Measurements from ENCODE around the gene KLHDC1. TPM values are rescaled to one million over a fixed set of nuclear protein-coding genes. Genes with fewer than 3 reads are reported as not detected.
"Not testable (repeated sequence)": the region's sequence is repeated elsewhere in the genome, so short reads cannot be mapped to it uniquely, and the experiment has no call there.

The KLHDC1 gene
- total RNA-seq, 1 donor from 2014 or later = 2.5 TPM

DNA sequence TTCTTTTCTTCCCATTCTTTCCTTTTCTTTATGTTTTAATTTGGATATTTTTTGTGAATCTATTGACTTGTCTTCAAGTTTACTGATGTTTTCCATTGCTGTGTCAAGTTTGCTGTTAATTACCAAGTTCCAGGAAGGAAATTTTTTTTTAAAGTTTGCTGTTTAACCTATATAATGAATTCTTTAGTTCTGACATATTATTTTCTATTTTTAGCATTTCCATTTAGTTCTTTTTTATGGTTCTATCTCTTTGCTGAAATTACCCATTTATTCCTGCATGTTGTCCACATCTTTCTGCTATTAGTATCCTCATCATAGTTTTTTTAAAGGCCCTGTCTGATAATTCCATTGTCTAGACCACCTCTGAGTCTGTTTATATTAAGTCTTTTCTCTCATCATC, 27.8 kb downstream of the KLHDC1 start:
- intact Hi-C loops (cut with micrococcal nuclease) = no loop called here

DNA sequence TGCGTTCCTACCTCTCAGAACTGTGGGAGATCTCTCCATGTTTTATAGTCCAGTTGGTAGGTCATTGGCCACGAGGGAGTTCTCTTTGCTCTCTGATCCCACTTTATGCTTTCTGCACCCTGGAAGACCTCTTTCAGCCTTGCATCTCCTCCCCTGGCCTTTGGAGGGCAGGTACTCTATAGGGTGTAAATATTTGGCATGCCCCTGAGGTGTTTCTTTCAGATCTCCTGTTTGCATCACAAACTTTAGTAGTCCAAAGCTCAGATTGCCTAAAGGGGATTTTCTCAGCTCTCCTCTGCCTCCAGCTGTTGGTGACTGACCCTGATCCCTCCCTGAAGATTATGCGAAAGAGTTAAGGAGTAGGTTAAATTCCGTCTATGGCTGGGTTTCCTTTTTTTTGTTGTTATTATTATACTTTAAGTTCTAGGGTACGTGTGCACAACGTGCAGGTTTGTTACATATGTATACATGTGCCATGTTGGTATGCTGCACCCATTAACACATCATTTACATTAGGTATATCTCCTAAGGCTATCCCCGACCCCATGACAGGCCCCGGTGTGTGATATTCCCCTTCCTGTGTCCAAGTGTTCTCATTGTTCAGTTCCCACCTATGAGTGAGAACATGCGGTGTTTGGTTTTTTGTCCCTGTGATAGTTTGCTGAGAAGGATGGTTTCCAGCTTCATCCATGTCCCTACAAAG, 29.0 kb downstream of the KLHDC1 start:
- intact Hi-C loops (cut with micrococcal nuclease) = not testable (repeated sequence)

DNA sequence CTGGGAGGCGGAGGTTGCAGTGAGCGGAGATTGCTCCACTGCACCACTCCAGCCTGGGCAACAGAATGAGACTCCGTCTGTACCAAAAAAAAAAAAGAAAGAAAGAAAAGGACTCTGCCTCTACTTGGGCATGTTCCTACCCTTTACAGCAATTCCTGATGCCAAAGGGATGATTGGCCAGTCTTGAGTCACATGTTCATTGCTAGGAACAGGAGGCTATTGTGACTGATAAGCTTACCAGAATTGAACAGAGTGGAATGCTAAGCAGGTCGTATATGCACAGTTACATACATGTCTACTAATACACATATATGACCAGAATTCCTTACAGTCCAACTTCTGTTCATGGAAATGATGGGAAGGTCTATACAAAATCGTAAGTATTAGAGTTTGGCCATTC, 34.3 kb downstream of the KLHDC1 start:
- intact Hi-C loops (cut with micrococcal nuclease) = no loop called here

DNA sequence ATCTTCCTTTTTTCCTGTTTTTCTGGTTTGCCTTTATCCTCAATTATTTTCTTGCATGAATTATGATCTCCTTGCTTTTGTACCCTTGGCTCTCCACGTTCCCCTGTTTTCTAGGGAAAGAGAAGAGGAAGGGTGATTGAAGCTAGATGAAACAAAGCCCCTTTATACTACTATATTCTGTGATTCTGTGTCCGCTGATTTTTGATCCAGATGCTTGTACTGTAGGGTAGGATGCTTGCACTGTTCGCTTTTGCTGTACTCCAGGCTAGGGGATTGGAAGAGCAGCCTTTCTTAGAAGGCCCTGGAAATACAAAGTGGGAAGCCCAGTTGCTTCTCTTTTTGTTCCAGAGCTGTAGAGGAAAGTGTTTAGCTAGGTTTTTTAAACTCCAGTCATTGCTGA, 40.0 kb downstream of the KLHDC1 start:
- intact Hi-C loops (cut with micrococcal nuclease) = no loop called here

DNA sequence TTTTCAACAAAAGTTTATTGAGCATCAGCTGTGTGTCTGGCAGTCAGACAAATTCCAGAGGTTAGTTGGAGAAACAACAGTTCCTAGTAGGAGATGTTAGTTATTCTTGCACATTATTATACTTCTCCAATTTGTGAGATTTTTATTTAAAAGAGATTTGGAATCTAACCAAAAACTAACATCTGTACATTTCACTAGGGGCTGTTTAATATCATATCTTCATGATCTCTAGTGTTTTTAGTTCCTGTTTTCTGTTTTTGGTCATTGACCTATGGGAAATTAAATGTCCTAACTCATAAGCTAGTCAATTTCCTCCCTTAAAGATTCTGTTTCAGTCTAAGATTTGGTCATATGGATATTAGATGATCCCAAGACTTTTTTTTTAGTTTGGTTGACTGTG, 40.9 kb downstream of the KLHDC1 start:
- intact Hi-C loops (cut with micrococcal nuclease) = no loop called here

DNA sequence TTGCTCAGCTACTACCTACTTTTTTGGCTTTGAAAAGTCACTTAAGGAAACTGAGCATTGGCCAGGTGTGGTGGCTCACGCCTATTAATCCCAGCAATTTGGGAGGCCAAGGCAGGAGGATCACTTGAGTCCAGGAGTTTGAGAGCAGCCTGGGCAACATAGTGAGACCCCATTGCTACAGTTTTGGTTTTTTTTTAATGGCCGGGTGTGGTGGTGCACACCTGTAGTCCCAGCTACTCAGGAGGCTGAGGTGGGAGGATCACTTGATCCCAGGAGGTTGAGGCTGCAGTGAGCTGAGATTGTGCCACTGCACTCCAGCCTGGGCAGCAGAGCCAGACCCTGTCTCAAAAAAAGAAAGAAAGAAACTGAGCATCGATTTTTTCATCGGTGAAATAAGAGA, 42.7 kb downstream of the KLHDC1 start:
- intact Hi-C loops (cut with micrococcal nuclease) = not testable (repeated sequence)

DNA sequence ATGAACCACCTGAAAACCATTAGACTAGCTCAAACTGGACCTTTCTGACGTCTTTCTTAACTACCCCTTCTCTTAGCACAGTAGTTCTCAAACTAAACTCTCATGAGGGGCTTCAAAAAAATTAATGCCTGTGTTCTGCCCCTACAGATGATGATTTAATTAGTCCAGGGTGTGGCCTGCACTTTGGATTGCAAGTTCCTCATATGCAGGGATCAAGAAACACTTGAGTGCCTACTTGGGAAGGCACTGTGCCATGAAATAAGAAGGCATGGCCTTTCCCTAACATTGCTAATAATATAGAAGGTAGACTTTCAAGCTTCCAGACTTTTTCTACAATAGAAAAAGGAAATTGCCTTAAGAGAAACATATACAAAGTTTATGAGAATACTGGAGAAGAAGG, 52.3 kb downstream of the KLHDC1 start:
- intact Hi-C loops (cut with micrococcal nuclease) = no loop called here

DNA sequence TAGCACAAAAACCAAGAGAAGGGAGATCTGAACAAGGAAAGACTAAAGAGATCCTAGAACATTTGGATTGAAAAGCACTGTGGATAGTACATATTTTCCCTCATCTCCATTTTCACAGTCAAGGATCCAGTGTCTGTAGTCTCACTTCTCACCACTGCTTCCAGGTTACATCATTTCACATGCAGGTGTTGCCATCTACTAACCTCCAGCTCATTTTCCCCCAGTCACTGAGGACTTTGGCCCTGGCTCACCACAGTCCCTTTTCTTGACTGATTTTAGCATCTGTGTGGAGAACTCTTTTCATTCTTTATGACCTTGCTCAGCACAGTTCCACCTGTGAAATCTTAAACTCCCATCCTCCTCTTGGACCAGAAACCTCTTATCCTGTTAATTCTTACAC, 53.6 kb downstream of the KLHDC1 start:
- intact Hi-C loops (cut with micrococcal nuclease) = not testable (repeated sequence)

DNA sequence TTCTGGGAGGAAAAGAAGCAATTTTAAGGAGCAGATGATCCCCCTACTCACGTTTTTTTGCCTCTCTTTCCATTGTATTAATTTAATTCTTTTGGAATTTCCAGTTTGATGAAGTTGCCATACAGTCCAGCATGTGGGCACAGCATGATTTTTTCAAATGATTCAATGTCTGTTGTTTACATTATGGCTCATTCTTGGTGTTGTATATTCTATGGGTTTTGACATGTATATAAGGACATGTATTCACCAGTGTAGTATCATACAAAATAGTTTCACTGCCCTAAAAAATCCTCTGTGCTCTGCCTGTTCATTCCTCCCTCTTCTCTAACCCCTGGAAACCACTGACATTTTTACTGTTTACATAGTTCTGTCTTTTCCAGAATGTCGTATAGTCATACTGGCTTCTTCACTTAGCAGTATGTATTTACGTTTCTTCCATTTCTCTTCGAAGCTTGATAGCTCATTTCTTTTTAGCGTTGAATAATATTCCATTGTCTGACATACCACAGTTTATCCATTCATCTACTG, 61.7 kb downstream of the KLHDC1 start:
- intact Hi-C loops (cut with micrococcal nuclease) = no loop called here

DNA sequence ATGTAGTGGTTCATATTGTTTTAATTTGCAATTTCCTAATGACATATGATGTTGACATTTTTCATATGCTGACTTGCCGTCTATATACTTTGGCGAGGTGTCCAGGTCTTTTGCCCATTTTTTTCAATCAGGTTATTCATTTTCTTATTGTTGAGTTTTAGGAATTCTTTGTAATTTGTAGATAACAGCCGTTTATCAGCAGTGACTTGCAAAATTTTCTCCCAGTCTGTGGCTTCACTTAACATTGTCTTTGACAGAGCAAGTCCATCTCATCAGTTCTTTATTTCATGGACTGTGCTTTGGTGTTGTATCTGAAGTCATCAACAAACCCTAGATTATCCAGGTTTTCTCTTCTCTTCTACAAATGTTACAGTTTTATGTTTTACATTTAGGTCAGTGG, 62.5 kb downstream of the KLHDC1 start:
- intact Hi-C loops (cut with micrococcal nuclease) = no loop called here

DNA sequence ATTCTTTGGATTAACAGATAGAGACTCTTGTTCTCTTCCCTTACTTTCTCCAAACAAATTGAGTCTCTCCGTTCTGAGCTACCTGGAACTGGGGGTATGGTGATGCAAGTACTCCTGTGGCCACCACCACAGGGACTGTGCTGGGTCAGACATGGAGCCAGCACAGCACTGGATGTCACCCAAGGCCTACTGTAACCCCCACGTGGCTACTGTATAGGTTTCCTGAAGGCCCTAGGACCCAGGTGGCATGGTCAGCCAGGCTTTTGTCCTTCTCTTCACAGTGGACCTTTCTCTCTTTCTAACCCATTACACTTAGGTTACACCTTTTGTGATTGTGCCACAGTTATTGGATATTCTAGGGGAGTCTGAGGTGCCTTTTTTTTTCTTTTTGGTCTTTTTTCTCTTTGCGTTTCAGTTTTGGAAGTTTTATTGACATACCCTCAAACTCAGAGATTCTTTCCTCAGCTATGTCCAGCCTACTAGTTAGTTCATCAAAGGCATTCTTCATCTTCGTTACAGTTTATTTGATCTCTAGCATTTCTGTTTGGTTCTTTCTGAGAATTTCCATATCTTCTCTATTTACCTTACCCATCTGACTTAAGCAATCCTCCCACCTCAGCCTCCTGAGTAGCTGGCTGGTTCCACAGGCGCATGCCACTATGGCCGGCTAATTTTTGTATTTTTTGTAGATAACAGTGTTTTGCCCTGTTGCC, 69.1 kb downstream of the KLHDC1 start:
- intact Hi-C loops (cut with micrococcal nuclease) = loop anchor here (10.0 kb wide), 1 partner anchor 1063 kb away; no protein-coding TSS in a partner anchor

DNA sequence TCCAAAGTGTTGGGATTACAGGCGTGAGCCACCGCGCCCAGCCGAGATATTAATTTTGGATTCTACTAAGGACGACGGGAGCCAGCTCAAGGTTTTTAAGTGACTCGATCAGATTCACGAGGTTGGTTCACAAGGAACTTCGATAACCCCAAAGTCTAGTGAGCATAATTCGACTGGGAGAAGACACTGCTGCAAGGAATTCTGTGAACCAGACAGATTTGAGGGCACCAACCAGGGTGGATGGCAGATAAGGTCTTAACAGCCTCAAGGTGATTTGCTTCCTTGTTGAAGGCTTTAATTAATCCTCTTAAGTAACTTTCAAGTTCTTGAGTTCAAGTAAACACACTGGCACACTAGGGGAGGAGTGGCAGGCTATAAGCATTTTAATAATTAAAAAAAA, 73.9 kb downstream of the KLHDC1 start:
- intact Hi-C loops (cut with micrococcal nuclease) = loop anchor here (1.0 to 10.0 kb wide), 13 partner anchors 74 to 1094 kb away; partner anchors contain the start of genes DMAC2L, KLHDC1, L2HGDH and LRR1

DNA sequence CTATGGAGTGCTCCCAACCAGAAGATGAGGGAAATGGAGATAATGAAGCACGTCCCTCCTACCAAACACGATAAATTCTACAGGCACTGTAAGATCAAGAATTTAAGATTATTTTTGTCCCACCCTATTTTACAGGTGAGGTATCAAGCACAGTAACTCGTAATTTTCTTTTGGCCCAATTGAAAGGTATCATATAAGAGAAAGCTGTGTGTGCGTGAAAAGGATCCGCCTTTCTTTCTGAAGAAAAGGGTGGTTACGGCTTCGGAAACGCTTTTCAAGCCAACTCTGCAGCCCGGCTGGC, 74.3 kb downstream of the KLHDC1 start:
- intact Hi-C loops (cut with micrococcal nuclease) = loop anchor here (1.0 to 10.0 kb wide), 13 partner anchors 74 to 1094 kb away; partner anchors contain the start of genes DMAC2L, KLHDC1, L2HGDH and LRR1

DNA sequence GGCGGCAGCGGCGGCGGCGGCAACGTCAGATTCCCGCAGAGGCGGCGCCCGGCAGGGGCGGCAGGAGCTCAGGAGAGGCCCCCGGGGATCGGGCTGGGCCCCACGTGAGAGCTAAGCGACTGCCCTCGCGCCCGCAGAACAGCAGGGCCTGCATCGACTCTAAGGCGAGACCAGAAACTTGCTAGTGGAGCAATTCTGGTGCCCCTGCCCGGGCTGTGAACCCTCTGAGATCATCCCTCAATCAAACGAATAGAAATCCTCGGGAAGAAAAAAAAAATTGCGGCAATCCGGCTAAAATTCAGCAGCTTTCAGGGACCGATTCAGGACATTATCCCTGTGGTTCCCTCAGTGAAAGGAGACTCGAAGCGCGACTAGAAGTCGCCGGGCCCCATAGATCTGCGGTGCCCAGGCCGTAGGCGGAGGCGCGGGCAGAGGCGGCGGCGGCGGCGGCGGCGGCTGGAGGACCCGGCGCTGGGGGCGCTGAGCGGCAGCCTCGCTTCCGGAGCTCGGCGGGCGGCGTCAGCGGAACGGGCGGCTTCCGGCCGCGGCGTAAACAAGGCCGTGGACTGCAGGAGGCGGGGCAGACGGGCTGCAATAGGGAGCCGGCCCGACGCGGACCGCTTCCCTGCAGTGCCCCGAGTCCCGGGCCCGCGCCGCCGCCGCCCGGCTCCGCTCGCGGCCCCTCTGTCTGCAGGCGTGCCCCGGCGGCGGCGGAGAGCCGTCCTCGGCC, 74.8 kb downstream of the KLHDC1 start, which contains the start of gene KLHDC2:
Gene KLHDC2, plus strand, starts transcription at position 583 of the 730 bp plus-strand sequence. CDS start 316 bp downstream, outside the sequence.
- intact Hi-C loops (cut with micrococcal nuclease) = loop anchor here (1.0 to 10.0 kb wide), 17 partner anchors 74 to 1093 kb away; partner anchors contain the start of genes DMAC2L, KLHDC1, L2HGDH and LRR1

DNA sequence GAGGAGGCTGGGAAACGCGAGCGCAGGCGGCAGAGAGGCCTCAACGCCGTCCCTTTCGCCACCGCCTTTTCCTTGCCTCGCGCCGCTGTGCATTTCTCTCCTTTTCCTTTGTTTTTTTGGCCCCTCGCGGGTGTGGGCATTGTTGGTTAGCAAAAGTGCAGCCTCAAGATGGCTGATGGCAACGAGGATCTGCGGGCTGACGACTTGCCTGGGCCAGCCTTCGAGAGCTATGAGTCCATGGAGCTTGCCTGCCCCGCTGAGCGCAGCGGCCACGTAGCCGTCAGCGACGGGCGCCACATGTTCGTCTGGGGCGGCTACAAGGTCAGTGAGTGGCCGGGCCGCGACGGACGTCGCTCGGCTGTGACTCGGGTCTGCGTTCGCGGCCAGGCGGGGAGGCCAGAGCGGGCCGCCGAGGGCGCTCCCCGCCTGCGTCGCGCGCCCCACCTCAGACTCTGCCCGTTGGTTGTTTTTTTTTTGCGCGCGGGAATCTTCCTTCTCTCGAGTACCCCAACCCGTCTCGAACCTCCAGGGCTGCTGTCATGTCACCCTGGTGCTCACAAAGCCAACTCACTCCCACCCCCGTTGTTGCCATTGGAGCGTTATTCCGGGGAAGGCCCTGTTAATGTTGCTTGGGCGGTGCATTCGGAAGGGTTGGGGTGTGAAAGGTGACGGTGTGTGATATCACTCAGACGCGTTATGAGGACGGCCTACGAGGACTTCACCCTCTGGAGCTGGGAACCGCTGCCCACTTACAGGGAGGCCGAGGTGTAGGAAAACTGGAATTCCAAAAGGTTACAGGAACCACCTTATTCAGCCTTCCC, 75.6 kb downstream of the KLHDC1 start:
- intact Hi-C loops (cut with micrococcal nuclease) = loop anchor here (1.0 to 10.0 kb wide), 9 partner anchors 84 to 1056 kb away; partner anchors contain the start of genes MAP4K5, NEMF, RPS29 and SOS2

DNA sequence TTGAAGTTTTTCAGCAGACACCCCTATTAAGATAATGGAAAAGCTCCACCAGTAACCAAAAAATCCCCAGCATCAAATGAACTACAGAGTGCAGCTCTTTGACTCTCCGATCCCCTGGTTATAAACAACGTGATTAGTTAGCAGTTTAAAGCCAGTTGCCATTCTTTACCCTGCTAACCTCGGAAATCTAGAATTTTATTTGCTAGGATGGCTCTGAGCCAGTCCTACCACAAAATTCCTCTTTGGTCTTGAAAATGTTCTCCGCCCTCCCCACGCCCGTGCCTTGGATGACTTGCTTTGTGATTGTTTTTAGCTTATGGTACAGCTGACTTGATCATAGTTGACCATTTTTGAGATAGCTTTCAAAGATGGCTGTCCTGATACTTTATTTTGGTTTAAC, 76.3 kb downstream of the KLHDC1 start:
- intact Hi-C loops (cut with micrococcal nuclease) = loop anchor here (2.0 to 10.0 kb wide), 7 partner anchors 84 to 1056 kb away; partner anchors contain the start of genes MAP4K5, NEMF and SOS2

DNA sequence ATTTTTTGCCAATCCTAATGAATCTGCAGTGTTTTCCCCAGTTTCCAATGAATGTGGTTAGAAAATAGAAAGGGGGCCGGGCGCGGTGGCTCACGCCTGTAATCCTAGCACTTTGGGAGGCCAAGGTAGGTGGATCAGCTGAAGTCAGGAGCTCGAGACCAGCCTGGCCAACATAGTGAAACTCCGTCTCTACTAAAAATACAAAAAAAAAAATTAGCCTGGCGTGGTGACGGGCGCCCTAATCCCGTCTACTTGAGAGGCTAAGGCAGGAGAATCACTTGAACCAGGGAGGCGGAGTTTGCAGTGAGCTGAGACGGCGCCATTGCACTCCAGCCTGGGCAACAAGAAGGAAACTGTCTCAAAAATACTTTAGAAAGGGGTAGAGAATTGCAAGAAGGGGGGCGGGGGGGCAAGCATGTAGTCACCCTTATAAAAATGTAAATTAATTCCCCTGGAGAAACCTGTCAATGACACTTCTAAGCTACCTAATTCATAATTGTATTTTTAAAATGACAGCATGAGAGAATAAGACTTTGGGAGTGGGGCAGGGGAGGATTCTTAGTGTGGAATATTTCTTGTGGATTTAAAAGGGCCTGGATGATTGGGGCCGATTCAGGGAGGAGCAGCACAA, 76.8 kb downstream of the KLHDC1 start:
- intact Hi-C loops (cut with micrococcal nuclease) = loop anchor here (2.0 to 10.0 kb wide), 8 partner anchors 65 to 1055 kb away; partner anchors contain the start of genes MAP4K5, NEMF and SOS2

DNA sequence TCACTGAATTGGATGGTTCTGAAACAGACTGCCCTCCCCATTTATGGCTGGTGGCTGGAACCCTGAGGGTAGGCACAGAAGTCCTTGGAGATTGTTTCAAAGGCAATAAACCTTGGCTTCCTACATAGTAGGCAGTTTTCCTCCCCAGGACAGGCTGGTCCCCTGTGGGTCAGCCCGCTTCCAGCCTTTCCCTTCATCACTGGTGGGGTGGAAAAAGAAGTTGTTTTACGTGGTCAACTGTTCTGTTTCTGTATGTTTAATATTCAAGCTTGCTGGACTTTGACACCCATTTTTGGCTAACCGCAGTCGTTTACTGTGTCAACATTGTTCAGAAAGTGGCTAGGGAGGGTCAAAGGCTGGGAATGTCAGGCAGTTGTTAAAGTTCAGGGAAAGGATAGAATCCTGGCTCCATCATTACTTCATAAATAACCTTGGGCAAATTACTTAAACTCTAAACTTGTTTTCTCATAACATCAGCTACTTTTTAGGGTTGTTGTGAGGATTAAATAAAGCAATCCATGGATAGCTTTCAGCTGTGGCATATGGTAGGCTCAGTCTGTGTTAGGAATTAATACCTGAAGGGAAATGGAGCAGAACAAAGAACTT, 77.4 kb downstream of the KLHDC1 start:
- intact Hi-C loops (cut with micrococcal nuclease) = loop anchor here (10.0 kb wide), 1 partner anchor 64 kb away; no protein-coding TSS in a partner anchor

DNA sequence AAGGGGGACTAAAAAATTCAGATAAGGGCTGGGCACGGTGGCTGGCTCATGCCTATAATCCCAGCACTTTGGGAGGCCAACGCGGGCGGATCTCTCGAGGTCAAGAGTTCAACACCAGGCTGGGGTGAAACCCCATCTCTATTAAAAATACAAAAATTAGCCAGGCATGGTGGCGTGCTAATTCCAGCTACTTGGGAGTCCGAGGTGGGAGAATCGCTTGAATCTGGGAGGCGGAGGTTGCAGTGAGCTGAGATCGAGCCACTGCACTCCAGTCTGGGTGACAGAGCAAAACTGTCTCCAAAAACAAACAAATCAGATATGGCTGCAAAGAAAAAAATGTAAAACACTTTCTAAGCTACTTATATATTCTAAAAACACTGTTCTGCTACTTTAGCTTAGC, 78.8 kb downstream of the KLHDC1 start:
- intact Hi-C loops (cut with micrococcal nuclease) = loop anchor here (10.0 kb wide), 1 partner anchor 63 kb away; no protein-coding TSS in a partner anchor

Measured in T-helper 1 cell treated with Interleukin-12 subunit alpha and Interleukin-12 subunit beta and Interleukin-4 antibody, amounts not matched to agents 30 ng/mL and 1 ng/mL, for 36 hours (primary cell).